Measurements from ENCODE around the gene BICD1.

Gene BICD1

DNA sequence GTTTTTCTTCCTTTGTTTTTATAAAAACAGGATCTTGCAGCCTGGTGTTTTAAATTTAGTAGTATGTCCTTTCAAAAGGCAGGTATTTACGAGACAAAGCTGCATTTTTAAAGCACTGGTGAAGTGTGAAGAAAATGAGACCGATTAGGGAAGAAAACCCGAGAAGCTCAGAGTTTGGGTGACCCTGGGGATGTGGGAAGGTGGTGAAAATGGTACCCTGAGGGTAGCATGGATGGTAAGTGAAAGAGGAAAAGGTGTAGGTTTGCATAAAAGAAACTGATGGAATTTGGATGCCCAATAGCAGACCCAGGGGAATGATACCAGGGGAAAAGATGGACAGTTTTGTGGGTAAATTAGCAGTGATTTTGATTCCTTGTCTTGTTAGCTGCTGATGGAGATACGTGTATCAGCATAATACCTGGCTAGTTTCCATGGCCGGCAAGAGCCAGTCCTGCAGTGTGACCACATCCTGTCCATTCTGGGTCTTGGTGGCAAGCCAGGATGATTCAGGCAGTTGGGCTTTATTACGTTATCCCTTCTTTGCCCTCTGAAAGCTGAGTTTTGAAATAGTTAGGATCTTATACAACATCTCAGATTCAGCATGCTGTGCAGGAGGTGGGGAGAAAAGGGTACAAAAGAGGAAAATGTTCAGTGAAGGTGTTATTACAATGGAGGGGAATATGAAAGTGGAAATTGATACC, 8.9 kb downstream of the BICD1 start:
- Histone ChIP-seq H3K36me3 (ENCODE audit: control insufficient read depth, insufficient read depth, low read length) (no peaks in the 10 kb centered on the region), H3K9me3 (ENCODE audit: control insufficient read depth, low read length) (no peaks in the 10 kb centered on the region), H3K4me3 (ENCODE audit: insufficient read depth, low read depth, low read length, poor library complexity, severe bottlenecking) (no peak overlapping the region), H3K27me3 (replicated peaks; ENCODE audit: control insufficient read depth, insufficient read depth, low read length, poor library complexity, severe bottlenecking) (no peaks in the 10 kb centered on the region), H3K4me1 (ENCODE audit: control insufficient read depth, insufficient read depth, low read length, poor library complexity, severe bottlenecking) (no peaks in the 10 kb centered on the region), H3K27ac (ENCODE audit: insufficient read depth, low read length, poor library complexity, severe bottlenecking) (no peak overlapping the region)
- DNase-seq, result no peak

DNA sequence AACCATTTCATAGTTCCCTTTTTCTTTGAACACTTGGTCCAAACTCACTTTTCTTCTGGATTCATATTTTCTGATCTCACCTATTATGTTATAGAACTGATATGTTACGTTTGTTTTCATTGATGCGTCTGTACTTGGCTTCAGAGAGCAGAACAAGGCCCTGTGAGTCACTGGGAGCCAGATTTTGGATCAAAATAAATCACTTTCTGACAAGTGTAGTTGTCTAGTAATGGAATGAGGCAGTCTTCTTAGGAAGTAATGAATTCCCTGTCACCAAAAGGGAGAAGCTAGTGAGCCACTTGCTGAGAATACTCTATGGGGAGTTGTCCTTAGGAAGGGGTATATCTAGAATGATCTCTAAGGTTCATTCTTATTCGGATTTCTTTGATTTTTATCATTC, 10.2 kb downstream of the BICD1 start:
- DNase-seq, result no peak
- no peaks in the 10 kb centered on the region for H3K27me3 ChIP-seq (replicated peaks; ENCODE audit: control insufficient read depth, insufficient read depth, low read length, poor library complexity, severe bottlenecking)
- no peaks in the 10 kb centered on the region for H3K36me3 ChIP-seq (ENCODE audit: control insufficient read depth, insufficient read depth, low read length)
- H3K4me3 ChIP-seq (ENCODE audit: insufficient read depth, low read depth, low read length, poor library complexity, severe bottlenecking), result no peak overlapping the region
- H3K27ac ChIP-seq (ENCODE audit: insufficient read depth, low read length, poor library complexity, severe bottlenecking), result no peak overlapping the region
- H3K9me3 ChIP-seq (ENCODE audit: control insufficient read depth, low read length), result no peaks in the 10 kb centered on the region
- no peaks in the 10 kb centered on the region for H3K4me1 ChIP-seq (ENCODE audit: control insufficient read depth, insufficient read depth, low read length, poor library complexity, severe bottlenecking)

DNA sequence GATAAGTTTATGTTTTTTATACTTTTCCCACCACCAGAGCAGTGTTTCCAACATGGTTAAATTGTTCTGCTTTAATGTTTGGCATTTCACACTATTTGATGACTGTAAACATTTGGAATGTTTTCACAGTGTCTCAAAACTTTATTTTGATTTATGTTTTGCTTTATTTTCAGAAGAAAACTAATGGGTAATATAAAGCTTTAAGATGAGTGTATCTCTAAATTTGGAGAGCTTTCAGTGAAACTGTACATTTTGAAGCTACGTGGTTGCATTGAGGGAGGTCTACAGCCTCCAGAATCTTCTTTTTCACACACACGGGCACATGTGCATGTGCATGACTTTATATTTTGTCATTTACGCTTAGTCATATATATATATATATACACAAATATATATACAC, 10.7 kb downstream of the BICD1 start:
- Histone ChIP-seq H3K4me3 (ENCODE audit: insufficient read depth, low read depth, low read length, poor library complexity, severe bottlenecking) (no peak overlapping the region), H3K9me3 (ENCODE audit: control insufficient read depth, low read length) (no peaks in the 10 kb centered on the region), H3K4me1 (ENCODE audit: control insufficient read depth, insufficient read depth, low read length, poor library complexity, severe bottlenecking) (no peaks in the 10 kb centered on the region), H3K27me3 (replicated peaks; ENCODE audit: control insufficient read depth, insufficient read depth, low read length, poor library complexity, severe bottlenecking) (no peaks in the 10 kb centered on the region), H3K36me3 (ENCODE audit: control insufficient read depth, insufficient read depth, low read length) (no peaks in the 10 kb centered on the region), H3K27ac (ENCODE audit: insufficient read depth, low read length, poor library complexity, severe bottlenecking) (no peak overlapping the region)
- no peak for DNase-seq

DNA sequence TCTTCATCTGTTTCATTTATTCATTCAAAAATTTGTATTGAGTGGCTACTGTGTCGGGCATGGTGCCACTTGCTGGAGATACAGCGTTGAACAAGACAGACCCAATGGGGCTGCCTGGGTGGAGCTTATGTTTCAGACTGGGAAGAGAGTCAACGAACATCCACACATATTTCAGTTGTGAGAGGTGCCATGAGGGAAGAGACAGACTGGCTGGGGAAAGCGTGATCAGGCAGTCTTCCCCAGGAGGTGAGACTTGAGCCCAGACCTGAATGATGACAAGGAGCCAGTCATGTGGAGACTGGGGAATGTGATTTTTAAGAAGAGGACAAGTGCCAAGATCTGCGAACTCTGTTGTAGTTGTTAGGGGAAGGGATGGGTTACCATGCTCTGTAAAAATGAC, 12.2 kb downstream of the BICD1 start:
- no peaks in the 10 kb centered on the region for H3K36me3 ChIP-seq (ENCODE audit: control insufficient read depth, insufficient read depth, low read length)
- no peak for DNase-seq
- no peaks in the 10 kb centered on the region for H3K9me3 ChIP-seq (ENCODE audit: control insufficient read depth, low read length)
- H3K27ac ChIP-seq (ENCODE audit: insufficient read depth, low read length, poor library complexity, severe bottlenecking), result no peak overlapping the region
- H3K27me3 ChIP-seq (replicated peaks; ENCODE audit: control insufficient read depth, insufficient read depth, low read length, poor library complexity, severe bottlenecking), result no peaks in the 10 kb centered on the region
- H3K4me3 ChIP-seq (ENCODE audit: insufficient read depth, low read depth, low read length, poor library complexity, severe bottlenecking), result no peak overlapping the region
- no peaks in the 10 kb centered on the region for H3K4me1 ChIP-seq (ENCODE audit: control insufficient read depth, insufficient read depth, low read length, poor library complexity, severe bottlenecking)

DNA sequence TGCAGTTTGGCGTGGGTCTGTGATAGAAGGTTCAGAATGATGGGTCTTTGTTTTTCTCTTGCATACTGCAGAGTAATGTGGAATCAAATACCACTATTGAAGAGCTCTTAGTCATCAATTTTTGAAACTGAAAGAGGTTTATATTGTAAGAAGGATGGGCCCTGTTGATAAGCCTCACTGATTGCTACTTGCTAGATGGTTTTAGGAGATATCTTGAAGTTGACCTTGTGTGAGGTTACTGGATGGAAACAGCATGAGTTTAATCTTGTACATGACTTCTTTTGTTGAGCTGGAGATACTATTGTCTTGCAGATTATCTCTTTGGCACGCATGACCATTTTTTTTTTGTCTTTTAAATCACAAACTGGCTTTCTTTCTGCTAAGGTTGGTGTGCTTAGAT, 13.8 kb downstream of the BICD1 start:
- Histone ChIP-seq H3K4me1 (ENCODE audit: control insufficient read depth, insufficient read depth, low read length, poor library complexity, severe bottlenecking) (no peaks in the 10 kb centered on the region), H3K27ac (ENCODE audit: insufficient read depth, low read length, poor library complexity, severe bottlenecking) (no peak overlapping the region), H3K4me3 (ENCODE audit: insufficient read depth, low read depth, low read length, poor library complexity, severe bottlenecking) (no peak overlapping the region), H3K27me3 (replicated peaks; ENCODE audit: control insufficient read depth, insufficient read depth, low read length, poor library complexity, severe bottlenecking) (no peaks in the 10 kb centered on the region), H3K9me3 (ENCODE audit: control insufficient read depth, low read length) (no peaks in the 10 kb centered on the region), H3K36me3 (ENCODE audit: control insufficient read depth, insufficient read depth, low read length) (no peaks in the 10 kb centered on the region)
- no peak for DNase-seq

DNA sequence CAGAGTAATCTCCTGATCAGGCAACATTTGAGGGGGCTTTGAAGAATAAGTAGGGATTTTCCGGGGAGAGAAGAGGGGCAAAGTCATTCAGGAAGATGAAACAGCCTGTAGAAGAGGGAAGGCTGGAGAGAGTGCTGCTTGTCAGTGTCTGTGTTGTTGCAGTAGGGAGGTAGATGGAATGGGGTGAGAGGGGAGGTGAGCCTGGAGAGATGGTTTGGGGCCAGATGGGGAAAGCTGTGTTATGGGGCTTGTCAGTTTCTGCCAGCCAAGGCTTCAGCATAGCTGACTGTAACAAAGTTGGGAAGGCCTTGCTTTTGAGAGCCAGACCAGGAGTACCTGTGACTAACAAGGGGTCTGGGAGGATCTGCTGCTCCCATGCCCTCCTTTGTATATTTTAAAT, 18.0 kb downstream of the BICD1 start:
- Histone ChIP-seq H3K4me1 (ENCODE audit: control insufficient read depth, insufficient read depth, low read length, poor library complexity, severe bottlenecking) (no peaks in the 10 kb centered on the region), H3K36me3 (ENCODE audit: control insufficient read depth, insufficient read depth, low read length) (no peaks in the 10 kb centered on the region), H3K9me3 (ENCODE audit: control insufficient read depth, low read length) (no peaks in the 10 kb centered on the region), H3K27ac (ENCODE audit: insufficient read depth, low read length, poor library complexity, severe bottlenecking) (no peak overlapping the region), H3K27me3 (replicated peaks; ENCODE audit: control insufficient read depth, insufficient read depth, low read length, poor library complexity, severe bottlenecking) (no peaks in the 10 kb centered on the region), H3K4me3 (ENCODE audit: insufficient read depth, low read depth, low read length, poor library complexity, severe bottlenecking) (no peak overlapping the region)
- no peak for DNase-seq

DNA sequence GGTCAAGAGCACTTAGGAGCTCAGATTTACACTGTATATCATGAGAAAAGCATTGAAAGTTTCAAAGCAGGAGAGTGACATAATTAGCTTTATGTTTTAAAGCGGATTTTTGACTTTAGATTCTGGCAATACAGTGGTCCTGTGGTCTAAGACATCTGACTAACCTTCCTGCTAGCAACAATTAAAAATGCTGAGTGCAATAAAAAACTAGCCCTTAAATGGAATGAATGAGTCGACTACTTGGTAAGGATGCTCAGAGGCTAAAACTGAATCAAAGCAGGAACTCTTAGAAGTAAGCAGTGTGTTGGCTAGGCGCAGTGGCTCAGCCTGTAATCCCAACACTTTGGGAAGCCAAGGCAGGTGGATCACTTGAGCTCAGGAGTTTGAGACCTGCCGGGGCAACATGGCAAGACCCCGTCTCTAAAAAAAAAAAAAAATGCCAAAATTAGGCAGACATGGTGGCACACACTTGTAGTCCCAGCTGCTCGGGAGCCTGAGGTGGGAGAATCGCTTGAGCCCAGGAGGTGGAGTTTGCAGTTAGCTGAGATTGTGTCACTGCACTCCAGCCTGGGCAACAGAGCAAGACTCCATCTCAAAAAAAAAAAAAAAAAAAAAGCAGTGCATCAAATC, 18.9 kb downstream of the BICD1 start:
- H3K27me3 ChIP-seq (replicated peaks; ENCODE audit: control insufficient read depth, insufficient read depth, low read length, poor library complexity, severe bottlenecking), result no peaks in the 10 kb centered on the region
- H3K9me3 ChIP-seq (ENCODE audit: control insufficient read depth, low read length), result no peaks in the 10 kb centered on the region
- no peak overlapping the region for H3K27ac ChIP-seq (ENCODE audit: insufficient read depth, low read length, poor library complexity, severe bottlenecking)
- no peaks in the 10 kb centered on the region for H3K36me3 ChIP-seq (ENCODE audit: control insufficient read depth, insufficient read depth, low read length)
- no peak overlapping the region for H3K4me3 ChIP-seq (ENCODE audit: insufficient read depth, low read depth, low read length, poor library complexity, severe bottlenecking)
- DNase-seq, result no peak
- no peaks in the 10 kb centered on the region for H3K4me1 ChIP-seq (ENCODE audit: control insufficient read depth, insufficient read depth, low read length, poor library complexity, severe bottlenecking)

DNA sequence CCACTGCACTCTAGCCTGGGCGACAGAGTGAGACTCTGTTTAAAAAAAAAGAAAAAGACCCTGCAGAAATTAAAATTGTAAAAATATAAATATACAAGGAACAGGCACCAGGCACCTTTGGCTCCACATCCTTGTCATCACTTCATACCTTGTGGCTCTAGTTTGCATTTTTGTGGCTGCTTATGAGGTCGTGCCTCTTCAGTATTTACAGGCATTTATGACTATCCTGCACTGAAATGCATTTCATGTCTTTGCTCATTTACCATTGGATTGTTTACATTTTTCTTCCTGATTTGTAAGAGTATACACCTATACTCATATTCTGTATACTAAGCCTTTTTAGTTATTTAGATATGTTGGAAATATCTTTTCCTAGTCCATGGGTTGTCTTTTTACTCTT, 20.1 kb downstream of the BICD1 start:
- H3K9me3 ChIP-seq (ENCODE audit: control insufficient read depth, low read length), result no peaks in the 10 kb centered on the region
- no peaks in the 10 kb centered on the region for H3K36me3 ChIP-seq (ENCODE audit: control insufficient read depth, insufficient read depth, low read length)
- H3K27ac ChIP-seq (ENCODE audit: insufficient read depth, low read length, poor library complexity, severe bottlenecking), result no peak overlapping the region
- no peaks in the 10 kb centered on the region for H3K27me3 ChIP-seq (replicated peaks; ENCODE audit: control insufficient read depth, insufficient read depth, low read length, poor library complexity, severe bottlenecking)
- H3K4me1 ChIP-seq (ENCODE audit: control insufficient read depth, insufficient read depth, low read length, poor library complexity, severe bottlenecking), result no peaks in the 10 kb centered on the region
- H3K4me3 ChIP-seq (ENCODE audit: insufficient read depth, low read depth, low read length, poor library complexity, severe bottlenecking), result no peak overlapping the region
- DNase-seq, result no peak

DNA sequence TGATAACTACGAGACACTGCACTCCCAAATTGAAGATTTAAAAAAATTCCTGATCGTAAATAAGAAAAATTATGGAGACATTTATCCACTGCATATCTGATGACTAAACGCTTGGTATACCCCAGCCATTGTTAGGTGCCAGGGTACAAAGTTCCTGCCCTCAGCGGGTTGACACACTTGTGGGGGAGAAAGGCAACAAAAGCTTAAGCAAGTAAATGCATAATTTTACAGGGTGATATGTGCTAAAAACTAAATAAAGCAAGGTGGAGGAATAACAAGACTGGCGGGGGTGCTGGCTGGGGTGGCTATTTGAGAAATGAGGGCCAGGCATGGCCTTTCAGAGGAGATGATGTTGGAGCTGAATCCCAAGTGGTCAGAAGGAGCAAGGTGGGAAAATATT, 25.0 kb downstream of the BICD1 start:
- no peak for DNase-seq
- H3K4me1 ChIP-seq (ENCODE audit: control insufficient read depth, insufficient read depth, low read length, poor library complexity, severe bottlenecking), result no peaks in the 10 kb centered on the region
- no peaks in the 10 kb centered on the region for H3K27me3 ChIP-seq (replicated peaks; ENCODE audit: control insufficient read depth, insufficient read depth, low read length, poor library complexity, severe bottlenecking)
- H3K27ac ChIP-seq (ENCODE audit: insufficient read depth, low read length, poor library complexity, severe bottlenecking), result no peak overlapping the region
- no peaks in the 10 kb centered on the region for H3K9me3 ChIP-seq (ENCODE audit: control insufficient read depth, low read length)
- no peak overlapping the region for H3K4me3 ChIP-seq (ENCODE audit: insufficient read depth, low read depth, low read length, poor library complexity, severe bottlenecking)
- H3K36me3 ChIP-seq (ENCODE audit: control insufficient read depth, insufficient read depth, low read length), result no peaks in the 10 kb centered on the region

DNA sequence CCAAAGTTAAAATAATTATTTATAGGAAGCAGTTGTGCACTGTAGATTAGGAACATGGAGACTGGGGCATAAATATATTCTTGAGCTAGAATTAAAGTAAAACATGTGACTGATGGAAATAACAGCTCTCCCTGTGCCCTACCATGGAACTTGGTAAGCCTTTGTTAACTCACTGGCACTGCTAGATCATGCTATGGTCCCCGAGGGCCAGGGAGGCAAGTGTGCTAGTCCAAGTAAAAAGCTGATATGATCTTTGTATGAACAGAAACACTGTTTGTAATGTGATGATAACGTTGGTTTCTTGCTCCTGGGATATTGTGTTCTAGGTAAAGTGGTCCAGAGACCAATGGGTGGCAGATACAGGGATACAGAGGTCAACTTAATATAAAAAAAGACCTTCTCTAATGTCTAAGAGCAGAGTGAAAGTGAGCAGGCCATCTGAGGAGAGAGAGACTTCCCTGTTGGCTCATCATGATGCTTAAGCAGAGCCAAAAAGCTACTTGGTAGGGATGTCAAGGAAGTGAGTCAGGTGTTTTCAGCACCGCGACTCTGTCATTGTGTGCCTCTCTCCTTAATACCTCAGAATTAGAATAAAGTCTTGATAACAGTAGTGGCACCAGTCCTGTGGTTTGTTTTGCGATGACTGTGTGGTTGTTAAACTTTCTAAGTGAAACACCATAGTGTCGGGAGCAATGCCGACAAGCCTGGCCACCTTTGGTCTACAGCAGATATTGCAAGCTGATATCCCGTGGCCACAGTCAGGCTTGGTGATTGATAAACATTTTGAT, 27.6 kb downstream of the BICD1 start:
- no peak for DNase-seq
- H3K36me3 ChIP-seq (ENCODE audit: control insufficient read depth, insufficient read depth, low read length), result no peaks in the 10 kb centered on the region
- no peaks in the 10 kb centered on the region for H3K4me1 ChIP-seq (ENCODE audit: control insufficient read depth, insufficient read depth, low read length, poor library complexity, severe bottlenecking)
- H3K27ac ChIP-seq (ENCODE audit: insufficient read depth, low read length, poor library complexity, severe bottlenecking), result no peak overlapping the region
- no peaks in the 10 kb centered on the region for H3K9me3 ChIP-seq (ENCODE audit: control insufficient read depth, low read length)
- H3K27me3 ChIP-seq (replicated peaks; ENCODE audit: control insufficient read depth, insufficient read depth, low read length, poor library complexity, severe bottlenecking), result no peaks in the 10 kb centered on the region
- H3K4me3 ChIP-seq (ENCODE audit: insufficient read depth, low read depth, low read length, poor library complexity, severe bottlenecking), result no peak overlapping the region

All from effector memory CD4-positive, alpha-beta T cell (primary cell).